HCT116 (cell line): ENCODE data around the gene PSMB7.

Experiments used
- POLR2A ChIP-seq: IDR thresholded peaks from 2 replicates; pipeline ENCODE4 v1.7.0; 2011; ENCODE audit warnings: borderline replicate concordance; ENCODE audit not compliant: insufficient read depth, insufficient read length; ENCODE audit errors: extremely low read depth
- TF ChIP-seq, protein P1 (sequence below), 3 experiments: fragments of 200-600 bp in 1 of 3; sonication (generic) in 1 of 3; IDR thresholded peaks in 2 of 3; conservative IDR thresholded peaks in 1 of 3; 2 replicates each; pipeline ENCODE4 v1.5.1; 2012 to 2017; ENCODE audit warnings: low read depth in 2 of 3, low read length in 2 of 3, antibody characterized with exemption in 1 of 3, borderline replicate concordance in 1 of 3, control low read depth in 1 of 3, mild to moderate bottlenecking in 1 of 3, mixed read lengths in 1 of 3, mixed run types in 1 of 3, moderate library complexity in 1 of 3; ENCODE audit not compliant: insufficient read depth in 1 of 3

DNA sequence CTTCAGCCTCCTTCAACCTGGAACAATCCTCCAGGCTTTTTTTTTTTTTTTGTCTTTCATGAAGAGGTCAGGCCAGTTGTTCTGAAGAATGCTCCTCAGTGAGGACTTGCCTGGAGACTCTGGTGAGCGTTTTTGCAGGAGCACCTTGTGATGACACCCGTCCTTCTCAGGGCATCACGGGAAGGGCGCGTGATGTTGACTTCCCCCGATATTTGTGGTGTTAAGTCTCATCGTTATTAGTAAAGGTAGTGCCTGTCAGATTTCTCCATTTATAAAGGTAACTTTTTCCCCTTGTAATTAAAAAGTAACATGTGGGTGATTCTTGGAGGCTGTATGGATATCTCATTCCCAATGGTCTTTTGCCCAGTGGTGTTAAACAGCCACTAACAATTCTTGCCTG, 11.1 kb upstream of the PSMB7 start:
- TF ChIP-seq POLR2A: no peak
- TF ChIP-seq, protein P1, sequence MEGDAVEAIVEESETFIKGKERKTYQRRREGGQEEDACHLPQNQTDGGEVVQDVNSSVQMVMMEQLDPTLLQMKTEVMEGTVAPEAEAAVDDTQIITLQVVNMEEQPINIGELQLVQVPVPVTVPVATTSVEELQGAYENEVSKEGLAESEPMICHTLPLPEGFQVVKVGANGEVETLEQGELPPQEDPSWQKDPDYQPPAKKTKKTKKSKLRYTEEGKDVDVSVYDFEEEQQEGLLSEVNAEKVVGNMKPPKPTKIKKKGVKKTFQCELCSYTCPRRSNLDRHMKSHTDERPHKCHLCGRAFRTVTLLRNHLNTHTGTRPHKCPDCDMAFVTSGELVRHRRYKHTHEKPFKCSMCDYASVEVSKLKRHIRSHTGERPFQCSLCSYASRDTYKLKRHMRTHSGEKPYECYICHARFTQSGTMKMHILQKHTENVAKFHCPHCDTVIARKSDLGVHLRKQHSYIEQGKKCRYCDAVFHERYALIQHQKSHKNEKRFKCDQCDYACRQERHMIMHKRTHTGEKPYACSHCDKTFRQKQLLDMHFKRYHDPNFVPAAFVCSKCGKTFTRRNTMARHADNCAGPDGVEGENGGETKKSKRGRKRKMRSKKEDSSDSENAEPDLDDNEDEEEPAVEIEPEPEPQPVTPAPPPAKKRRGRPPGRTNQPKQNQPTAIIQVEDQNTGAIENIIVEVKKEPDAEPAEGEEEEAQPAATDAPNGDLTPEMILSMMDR (IDR thresholded peaks at IDR 0.05 in 2 of 3, conservative IDR thresholded peaks at IDR 0.05 in 1 of 3; ENCODE audit: borderline replicate concordance in 1 of 3, insufficient read depth in 1 of 3, low read depth in 2 of 3, low read length in 2 of 3): no peak
